GM12878 (cell line): ENCODE data around the gene COA4. TPM values are rescaled to one million over a fixed set of nuclear protein-coding genes. Genes with fewer than 3 reads are reported as not detected.

ENCODE experiments used
- ASH2L ChIP-seq: fragments of 300-600, 200-600 bp; sonication (generic); IDR thresholded peaks from 2 replicates; pipeline ENCODE4 v1.6.1; 2017; ENCODE audit warnings: low read depth, mild to moderate bottlenecking, borderline replicate concordance
- ATF2 ChIP-seq: IDR thresholded peaks from 2 replicates; pipeline ENCODE4 v1.6.1; 2012; ENCODE audit warnings: low read length, inconsistent platforms
- CBX3 ChIP-seq: fragments of 200-600 bp; sonication (generic); IDR thresholded peaks from 2 replicates; pipeline ENCODE4 v1.6.1; 2016; ENCODE audit warnings: low read depth, borderline replicate concordance
- CREB1 ChIP-seq: IDR thresholded peaks from 2 replicates; pipeline ENCODE4 v1.6.1; 2012; ENCODE audit warnings: low read depth, mild to moderate bottlenecking, inconsistent platforms
- CUX1 ChIP-seq: IDR thresholded peaks from 2 replicates; pipeline ENCODE4 v1.6.1; 2012; ENCODE audit warnings: improper control_type of control experiment, low read depth, low read length; ENCODE audit not compliant: insufficient replicate concordance
- GATAD2B ChIP-seq: fragments of 450-650 bp; conservative IDR thresholded peaks from 2 replicates; pipeline ENCODE4 v1.6.1; 2017; ENCODE audit warnings: low read depth, mild to moderate bottlenecking, moderate library complexity
- HCFC1 ChIP-seq: fragments of 150-350 bp; IDR thresholded peaks from 2 replicates; pipeline ENCODE4 v1.6.1; 2014; ENCODE audit warnings: low read length
- HDAC2 ChIP-seq: fragments of 200-600 bp; sonication (generic); IDR thresholded peaks from 2 replicates; pipeline ENCODE4 v1.6.1; 2017
- IRF3 ChIP-seq: fragments of 450-650 bp; IDR thresholded peaks from 2 replicates; pipeline ENCODE4 v1.6.1; 2014; ENCODE audit warnings: mild to moderate bottlenecking
- JUNB ChIP-seq: IDR thresholded peaks from 2 replicates; pipeline ENCODE4 v1.6.1; 2016; ENCODE audit warnings: antibody characterized with exemption, mild to moderate bottlenecking
- NR2C1 ChIP-seq: fragments of 450-650 bp; IDR thresholded peaks from 2 replicates; pipeline ENCODE4 v1.6.1; 2017; ENCODE audit warnings: antibody characterized with exemption, mild to moderate bottlenecking, moderate library complexity
- NR2C2 ChIP-seq: IDR thresholded peaks from 2 replicates; pipeline ENCODE4 v1.6.1; 2011; ENCODE audit warnings: borderline replicate concordance, low read depth; ENCODE audit not compliant: control insufficient read depth, insufficient read length
- PKNOX1 ChIP-seq: fragments of 450-650 bp; IDR thresholded peaks from 2 replicates; pipeline ENCODE4 v1.6.1; 2016; ENCODE audit warnings: mild to moderate bottlenecking
- RELB ChIP-seq: fragments of 450-650 bp; IDR thresholded peaks from 2 replicates; pipeline ENCODE4 v1.6.1; 2017; ENCODE audit warnings: low read depth, mild to moderate bottlenecking, moderate library complexity
- SKIL ChIP-seq: fragments of 450-650 bp; IDR thresholded peaks from 2 replicates; pipeline ENCODE4 v1.6.1; 2017; ENCODE audit warnings: mild to moderate bottlenecking, low read depth, inconsistent platforms; ENCODE audit not compliant: poor library complexity, severe bottlenecking
- SMAD5 ChIP-seq: IDR thresholded peaks from 2 replicates; pipeline ENCODE4 v1.6.1; 2016; ENCODE audit warnings: antibody characterized with exemption, low read depth
- polyA plus RNA-seq, 11 experiments: library from polyadenylated mRNA; depleted of rRNA in 4 of 11; unstranded in 6 of 11; stranded (reverse) in 5 of 11; fragments of >200 nt; fragmentation: Nextera tagmentation in 4 of 11; fragmentation: Illumina TruSeq in 1 of 11; extraction: Ambion mirVana in 4 of 11; extraction: Trizol in 1 of 11; gene quantifications; 1 replicate in 1 of 11; 2 replicates in 10 of 11; pipeline versions ENCODE4 v1.2.1 to v1.2.3, GENCODE V29; 2011 to 2016; ENCODE audit warnings: inconsistent platforms in 2 of 11, missing spikeins in 2 of 11, low read depth in 1 of 11
- total RNA-seq, 4 experiments: library from RNA; depleted of rRNA in 3 of 4; stranded (reverse); fragments of >200 nt in 3 of 4; fragmentation: Illumina TruSeq in 1 of 4; extraction: Trizol in 1 of 4; gene quantifications; 2 replicates each; pipeline versions ENCODE4 v1.2.1 to v1.2.3, GENCODE V29; 2013 to 2021

The COA4 gene
- total and polyA plus RNA-seq, 10 of the 15 experiments (the other 5 are each of a cell fraction or from before 2014, with no cell fraction given): 84.8 to 180 (median 104) TPM

- no peak for TF ChIP-seq IRF3
- TF ChIP-seq JUNB: no peak
- peak; percentile 76; the same call in 1 of the 2 replicates for TF ChIP-seq SMAD5
- peak; percentile 75 for TF ChIP-seq RELB
- TF ChIP-seq SKIL: no peak
- no peak for TF ChIP-seq CBX3
- peak; percentile 79 for TF ChIP-seq GATAD2B
- peak; percentile 80; the same call in 1 of the 2 replicates for TF ChIP-seq CREB1
- TF ChIP-seq HCFC1: peak; percentile 49
- TF ChIP-seq NR2C1: peak; percentile 9; the same call in 1 of the 2 replicates
- TF ChIP-seq ASH2L: peak; percentile 66; the same call in 1 of the 2 replicates
- no peak for TF ChIP-seq NR2C2
- TF ChIP-seq HDAC2: 0 out of 2 replicates have a peak, but pooled peaks have one; percentile 57
- TF ChIP-seq CUX1: no peak
- 0 out of 2 replicates have a peak, but pooled peaks have one; percentile 2 for TF ChIP-seq PKNOX1
- no peak for TF ChIP-seq ATF2
Measured at GRCh38 chr11:73876424-73877310, at the start of gene COA4, which contains the start of gene PAAF1 (continued).
